ENCODE data around the gene BSDC1.

Gene BSDC1

GRCh38 chr1:32364836-32365235 is 29.4 kb downstream of the BSDC1 start:
- no peak for TF ChIP-seq CTCF (IDR thresholded peaks at IDR 0.05; ENCODE audit: extremely low read depth, insufficient read depth, missing control alignments)
- DNase-seq (ENCODE audit: low spot score), result no peak
- in situ Hi-C loops (cut with MboI; ENCODE audit: low pct_unique_long_range_greater_than_20kb, low sequenced_read_pairs, unreplicated experiment), result no loop called here

- no peak for TF ChIP-seq CTCF (IDR thresholded peaks at IDR 0.05; ENCODE audit: extremely low read depth, insufficient read depth, missing control alignments)
- in situ Hi-C loops (cut with MboI; ENCODE audit: low pct_unique_long_range_greater_than_20kb, low sequenced_read_pairs, unreplicated experiment), result no loop called here
- DNase-seq (ENCODE audit: low spot score), result no peak
These were observed 30.5 kb downstream of the BSDC1 start for GRCh38 chr1:32363713-32364112.

GRCh38 chr1:32362474-32363313 is 31.5 kb downstream of the BSDC1 start, which contains the start of the genes FAM229A and TSSK3:
FAM229A (minus strand) TSS chr1:32362485; CDS start chr1:32362091, 394 bp downstream.
TSSK3 (plus strand) TSS chr1:32362539; CDS start chr1:32362702, 163 bp downstream.
- DNase-seq (ENCODE audit: low spot score), result no peak
- in situ Hi-C loops (cut with MboI; ENCODE audit: low pct_unique_long_range_greater_than_20kb, low sequenced_read_pairs, unreplicated experiment), result no loop called here
- TF ChIP-seq CTCF (IDR thresholded peaks at IDR 0.05; ENCODE audit: extremely low read depth, insufficient read depth, missing control alignments), result no peak

GRCh38 chr1:32361674-32362473 is 32.4 kb downstream of the BSDC1 start:
- peak; percentile 65 for DNase-seq (ENCODE audit: low spot score)
- peak; percentile 43 for TF ChIP-seq CTCF (IDR thresholded peaks at IDR 0.05; ENCODE audit: extremely low read depth, insufficient read depth, missing control alignments)
- in situ Hi-C loops (cut with MboI; ENCODE audit: low pct_unique_long_range_greater_than_20kb, low sequenced_read_pairs, unreplicated experiment), result no loop called here

- in situ Hi-C loops (cut with MboI; ENCODE audit: low pct_unique_long_range_greater_than_20kb, low sequenced_read_pairs, unreplicated experiment), result no loop called here
- no peak for TF ChIP-seq CTCF (IDR thresholded peaks at IDR 0.05; ENCODE audit: extremely low read depth, insufficient read depth, missing control alignments)
- DNase-seq (ENCODE audit: low spot score), result no peak
These were observed 33.0 kb downstream of the BSDC1 start for GRCh38 chr1:32361308-32361673.

GRCh38 chr1:32358435-32358834 is 35.8 kb downstream of the BSDC1 start:
- in situ Hi-C loops (cut with MboI; ENCODE audit: low pct_unique_long_range_greater_than_20kb, low sequenced_read_pairs, unreplicated experiment), result no loop called here
- no peak for DNase-seq (ENCODE audit: low spot score)
- no peak for TF ChIP-seq CTCF (IDR thresholded peaks at IDR 0.05; ENCODE audit: extremely low read depth, insufficient read depth, missing control alignments)
